Measurements from ENCODE around the gene BIRC2.

BIRC2 gene

DNA sequence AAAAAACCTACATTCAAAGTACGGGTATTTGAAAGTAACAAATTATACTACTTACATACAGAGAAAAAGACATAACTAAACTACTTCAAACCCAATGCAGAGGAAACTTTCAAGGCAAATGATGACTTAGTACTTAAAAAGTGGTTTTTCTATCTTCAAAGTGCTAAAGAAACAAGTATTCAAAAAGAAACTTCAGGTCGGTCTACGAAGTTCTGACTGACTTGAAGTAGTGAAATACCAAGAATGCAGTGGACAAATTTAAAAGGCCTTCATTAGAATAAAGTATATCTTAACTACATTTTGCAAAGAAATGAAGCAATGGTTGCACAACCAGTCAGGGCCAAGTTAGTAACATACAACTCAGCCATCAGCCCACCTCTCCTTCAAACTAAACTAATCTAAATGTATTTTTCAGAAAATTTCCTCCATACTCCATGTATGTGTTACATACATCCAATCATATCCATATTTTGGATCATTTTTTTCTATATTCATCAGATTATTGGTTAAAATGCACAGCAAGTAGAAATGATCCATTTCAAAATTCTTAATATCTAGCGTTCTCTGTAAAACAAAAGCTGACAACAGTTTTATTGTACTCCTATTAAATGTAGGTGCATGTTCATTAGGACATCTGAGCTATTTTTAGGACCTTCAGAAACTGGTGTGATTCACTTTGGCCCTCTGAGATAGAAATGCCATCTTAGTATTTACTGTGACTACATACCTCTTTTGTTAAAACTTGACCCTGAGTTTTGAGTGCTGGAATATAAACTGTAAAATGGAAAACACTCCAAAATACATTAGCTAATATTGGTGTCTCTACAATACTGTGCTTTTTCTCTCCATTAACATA is 49.9 kb downstream of the BIRC2 start:
- Histone ChIP-seq H3K36me3 (peaks cover 23% of the 10 kb centered on the region), H3K27me3 (ENCODE audit: insufficient read depth, low read depth, severe bottlenecking) (no peaks in the 10 kb centered on the region), H3K9me3 (ENCODE audit: severe bottlenecking) (no peaks in the 10 kb centered on the region), H3K4me3 (ENCODE audit: low read depth, low read length) (no peak overlapping the region), H3K27ac (no peak overlapping the region)
- no peak for DNase-seq
- no peak for TF ChIP-seq CTCF (IDR thresholded peaks at IDR 0.05; ENCODE audit: low read depth, low read length)

DNA sequence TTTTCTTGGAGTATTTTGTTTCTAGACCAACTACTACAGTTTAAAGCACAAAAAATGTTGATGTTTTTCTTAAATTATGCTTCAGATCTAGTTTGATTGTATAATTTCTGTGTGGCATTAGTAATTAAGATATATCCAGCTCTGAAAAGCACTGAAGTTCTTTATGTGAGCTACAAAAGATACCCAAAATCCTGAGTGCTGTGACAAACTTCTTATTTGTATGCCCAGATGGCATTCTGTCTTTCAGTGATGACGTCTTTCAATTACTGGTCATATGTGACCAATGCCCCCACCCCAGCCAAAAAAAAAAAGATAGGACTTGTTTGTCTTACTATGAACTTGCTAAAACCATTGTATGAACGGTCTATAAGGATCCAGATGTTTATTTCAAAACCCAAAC is 51.3 kb downstream of the BIRC2 start:
- H3K9me3 ChIP-seq (ENCODE audit: severe bottlenecking): no peaks in the 10 kb centered on the region
- H3K27me3 ChIP-seq (ENCODE audit: insufficient read depth, low read depth, severe bottlenecking): no peaks in the 10 kb centered on the region
- DNase-seq: no peak
- no peak overlapping the region for H3K4me3 ChIP-seq (ENCODE audit: low read depth, low read length)
- no peak overlapping the region for H3K27ac ChIP-seq
- H3K36me3 ChIP-seq: peaks cover 25% of the 10 kb centered on the region
- TF ChIP-seq CTCF (IDR thresholded peaks at IDR 0.05; ENCODE audit: low read depth, low read length): no peak

GRCh38 chr11:102399189-102399588 is 52.2 kb downstream of the BIRC2 start:
- peaks cover 25% of the 10 kb centered on the region for H3K36me3 ChIP-seq
- TF ChIP-seq CTCF (IDR thresholded peaks at IDR 0.05; ENCODE audit: low read depth, low read length): no peak
- no peak overlapping the region for H3K27ac ChIP-seq
- H3K27me3 ChIP-seq (ENCODE audit: insufficient read depth, low read depth, severe bottlenecking): no peaks in the 10 kb centered on the region
- no peaks in the 10 kb centered on the region for H3K9me3 ChIP-seq (ENCODE audit: severe bottlenecking)
- DNase-seq: no peak
- H3K4me3 ChIP-seq (ENCODE audit: low read depth, low read length): no peak overlapping the region

DNA sequence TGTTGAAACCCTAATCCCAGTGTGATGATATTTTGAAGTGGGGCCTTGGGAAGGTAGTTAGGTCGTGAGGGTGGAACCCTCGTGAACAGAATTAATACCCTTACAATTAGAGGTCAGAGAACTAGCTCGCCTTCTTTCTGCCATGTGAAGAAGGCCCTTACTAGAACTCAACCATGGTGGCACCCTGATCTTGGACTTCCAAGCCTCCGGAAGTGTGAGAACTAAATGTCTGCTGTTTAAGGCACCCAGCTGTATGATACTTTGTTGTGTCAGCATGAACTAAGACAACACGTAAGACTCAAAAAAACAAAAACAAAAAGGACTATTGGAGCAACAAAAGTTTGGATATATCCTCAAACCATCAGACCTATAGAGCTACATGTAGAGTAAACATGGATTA is 53.6 kb downstream of the BIRC2 start:
- Histone ChIP-seq H3K4me3 (ENCODE audit: low read depth, low read length) (no peak overlapping the region), H3K27me3 (ENCODE audit: insufficient read depth, low read depth, severe bottlenecking) (no peaks in the 10 kb centered on the region), H3K27ac (no peak overlapping the region), H3K9me3 (ENCODE audit: severe bottlenecking) (no peaks in the 10 kb centered on the region), H3K36me3 (peaks cover 25% of the 10 kb centered on the region)
- TF ChIP-seq CTCF (IDR thresholded peaks at IDR 0.05; ENCODE audit: low read depth, low read length): no peak
- no peak for DNase-seq

DNA sequence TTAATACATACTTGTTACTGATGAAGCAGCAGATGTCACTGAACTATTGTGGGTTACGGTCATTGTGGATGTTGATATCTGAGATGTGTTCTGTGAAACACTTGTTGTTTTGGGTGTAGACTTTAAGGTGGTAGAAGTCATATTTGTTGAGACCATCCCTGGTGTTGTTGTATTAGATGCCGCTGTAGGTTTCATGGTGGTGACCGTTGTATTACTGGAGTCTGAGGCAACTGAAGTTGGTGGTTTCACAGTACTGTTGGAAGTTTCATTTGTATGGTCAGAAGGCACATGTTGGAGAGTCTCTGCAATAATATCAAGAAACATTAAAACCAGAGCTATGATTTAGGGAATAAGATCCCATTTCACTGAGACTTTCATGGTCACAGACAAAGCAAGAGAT is 54.9 kb downstream of the BIRC2 start:
- no peak for DNase-seq
- TF ChIP-seq CTCF (IDR thresholded peaks at IDR 0.05; ENCODE audit: low read depth, low read length): no peak
- Histone ChIP-seq H3K9me3 (ENCODE audit: severe bottlenecking) (no peaks in the 10 kb centered on the region), H3K27ac (no peak overlapping the region), H3K27me3 (ENCODE audit: insufficient read depth, low read depth, severe bottlenecking) (no peaks in the 10 kb centered on the region), H3K4me3 (ENCODE audit: low read depth, low read length) (no peak overlapping the region), H3K36me3 (peaks cover 21% of the 10 kb centered on the region)

DNA sequence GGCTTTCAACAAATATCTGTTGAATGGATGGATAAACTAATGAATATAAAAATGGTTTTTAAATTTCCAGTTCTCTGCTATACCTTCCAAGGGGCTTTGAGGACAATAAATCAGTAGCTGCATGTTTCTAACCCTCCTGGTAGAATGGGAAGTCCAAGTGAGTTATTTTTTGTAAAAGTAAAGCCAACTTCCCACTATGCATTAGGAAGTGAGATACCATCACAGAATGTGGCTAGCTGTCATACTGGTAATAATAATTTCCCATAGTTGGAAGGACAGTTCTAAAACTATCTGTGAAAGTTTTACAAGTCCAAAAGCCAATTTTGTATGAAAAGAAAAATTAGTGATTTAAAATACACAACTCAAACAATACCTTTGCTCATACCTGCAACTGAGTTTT is 55.5 kb downstream of the BIRC2 start:
- Histone ChIP-seq H3K9me3 (ENCODE audit: severe bottlenecking) (no peaks in the 10 kb centered on the region), H3K27me3 (ENCODE audit: insufficient read depth, low read depth, severe bottlenecking) (no peaks in the 10 kb centered on the region), H3K27ac (no peak overlapping the region), H3K4me3 (ENCODE audit: low read depth, low read length) (no peak overlapping the region), H3K36me3 (peaks cover 20% of the 10 kb centered on the region)
- no peak for TF ChIP-seq CTCF (IDR thresholded peaks at IDR 0.05; ENCODE audit: low read depth, low read length)
- no peak for DNase-seq
